Upper lobe of left lung (tissue), 6 donors: ENCODE data around the gene HOXB2. TPM values are rescaled to one million over a fixed set of nuclear protein-coding genes. Genes with fewer than 3 reads are reported as not detected.
"Not testable (repeated sequence)": the region's sequence is repeated elsewhere in the genome, so short reads cannot be mapped to it uniquely, and the experiment has no call there.

Experiments used
- ATAC-seq, 2 donors: fragments of 200-7000 bp; cut with Tn5 transposase; one replicate each; pipeline ENCODE4 v1.9.1; 2022; ENCODE audit warnings: mild to moderate bottlenecking in 2 of 2, moderate library complexity in 2 of 2; ENCODE audit not compliant: low FRiP score in 2 of 2
- DNase-seq, 2 donors: peaks; one replicate each; pipeline ENCODE4 v3.0.0-alpha.2; 2019 to 2020
- H3K27ac ChIP-seq, 4 donors: fragments of 200-600 bp; sonication (generic); one replicate each; pipeline ENCODE4 v1.5.1; 2016 to 2019
- H3K27me3 ChIP-seq, 4 donors: fragments of 200-600 bp; sonication (generic); one replicate each; pipeline ENCODE4 v1.5.1; 2017 to 2019
- H3K36me3 ChIP-seq, 4 donors: fragments of 200-600 bp; sonication (generic); one replicate each; pipeline ENCODE4 v1.5.1; 2016 to 2019
- H3K4me1 ChIP-seq, 4 donors: fragments of 200-600 bp; sonication (generic); one replicate each; pipeline ENCODE4 v1.5.1; 2018 to 2019
- H3K4me3 ChIP-seq, 4 donors: fragments of 200-600 bp; sonication (generic); one replicate each; pipeline ENCODE4 v1.5.1; 2017 to 2019; ENCODE audit warnings: mild to moderate bottlenecking in 2 of 4, moderate library complexity in 1 of 4
- H3K9me3 ChIP-seq, 4 donors: fragments of 200-600 bp; sonication (generic); one replicate each; pipeline ENCODE4 v1.5.1; 2018 to 2019
- CTCF ChIP-seq, 6 experiments: fragments of 450-650 bp in 4 of 6; fragments of 200-600 bp in 2 of 6; sonication (generic) in 2 of 6; IDR thresholded peaks; one replicate each; pipeline ENCODE4 v1.5.1; 2016 to 2019; ENCODE audit warnings: antibody characterized with exemption in 6 of 6
- EP300 ChIP-seq, 4 donors: sonication (generic); formaldehyde crosslinking; IDR thresholded peaks; one replicate each; pipeline ENCODE4 v1.5.1; 2017; ENCODE audit warnings: antibody characterized with exemption in 4 of 4, control low read depth in 2 of 4
- POLR2A ChIP-seq, 4 donors: fragments of 450-650 bp; IDR thresholded peaks; one replicate each; pipeline ENCODE4 v1.5.1; 2016 to 2017; ENCODE audit warnings: antibody characterized with exemption in 4 of 4, mild to moderate bottlenecking in 2 of 4
- POLR2AphosphoS5 ChIP-seq, 2 donors: sonication (generic); formaldehyde crosslinking; IDR thresholded peaks; one replicate each; pipeline ENCODE4 v1.5.1; 2017; ENCODE audit warnings: antibody characterized with exemption in 2 of 2
- WGBS, 2 donors: methylation state at CpG; one replicate each; pipeline ENCODE4 v1.1.5; 2017 to 2018; 5-methylcytosine and 5-hydroxymethylcytosine counted together
- total RNA-seq, 6 donors: library from RNA; depleted of rRNA in 4 of 6; stranded (reverse); fragments of >200 nt in 4 of 6; gene quantifications; one replicate each; pipeline versions ENCODE4 v1.1.0 to v1.2.1, GENCODE V29; 2016 to 2021
- donor health status: DM: no; HTN: no; CAD: no; lungs with moderate emphysema.
- donor health status: DM: no; HTN: yes; CAD: no; lungs with severe emphysema.

Gene HOXB2
- total RNA-seq, 6 donors from 2014 or later, result 1.4 to 16.1 (median 7.4) TPM

- Histone ChIP-seq H3K9me3 (no peaks in the 10 kb centered on the region), H3K27me3 (no peaks in the 10 kb centered on the region), H3K36me3 (no peaks in the 10 kb centered on the region), H3K4me3 (no peak overlapping the region), H3K27ac (no peak overlapping the region), H3K4me1 (peaks cover 0 to 4% (median 2%) of the 10 kb centered on the region in 4 donors)
- ATAC-seq (no peak), DNase-seq (no peak)
- 67 to 77% methylated on average over 2 of the region's 2 CpGs for WGBS, 2 donors
- TF ChIP-seq EP300 (IDR thresholded peaks at IDR 0.05), result no peak
- TF ChIP-seq CTCF (IDR thresholded peaks at IDR 0.05), result no peak
- no peak for TF ChIP-seq POLR2A (IDR thresholded peaks at IDR 0.05)
- TF ChIP-seq POLR2AphosphoS5 (IDR thresholded peaks at IDR 0.05), result no peak
Observed at GRCh38 chr17:48510381-48510760, 34.5 kb downstream of the HOXB2 start.

- not testable (repeated sequence) for H3K4me3 ChIP-seq, H3K27me3 ChIP-seq, H3K36me3 ChIP-seq, H3K27ac ChIP-seq, ATAC-seq, DNase-seq, H3K9me3 ChIP-seq, H3K4me1 ChIP-seq
- 86% methylated on average over 7 of the region's 7 CpGs for WGBS, 2 donors
Observed at GRCh38 chr17:48509708-48510107, 35.2 kb downstream of the HOXB2 start.

- Histone ChIP-seq H3K4me3 (no peak overlapping the region), H3K36me3 (no peaks in the 10 kb centered on the region), H3K9me3 (no peaks in the 10 kb centered on the region), H3K4me1 (no peaks in the 10 kb centered on the region), H3K27ac (no peak overlapping the region), H3K27me3 (no peaks in the 10 kb centered on the region)
- WGBS, 2 donors, result 62 to 80% methylated on average over 5 of the region's 5 CpGs
- ATAC-seq (no peak), DNase-seq (no peak)
- no peak for TF ChIP-seq CTCF (IDR thresholded peaks at IDR 0.05)
- TF ChIP-seq POLR2A (IDR thresholded peaks at IDR 0.05), result no peak
- TF ChIP-seq EP300 (IDR thresholded peaks at IDR 0.05), result no peak
- no peak for TF ChIP-seq POLR2AphosphoS5 (IDR thresholded peaks at IDR 0.05)
Observed at GRCh38 chr17:48506246-48506645, 38.7 kb downstream of the HOXB2 start.

GRCh38 chr17:48505788-48506187, 39.1 kb downstream of the HOXB2 start:
- Histone ChIP-seq H3K36me3 (no peaks in the 10 kb centered on the region), H3K27me3 (no peaks in the 10 kb centered on the region)
- peak in 1 of 2 donors; percentile 81 for ATAC-seq

GRCh38 chr17:48504953-48505352, 40.0 kb downstream of the HOXB2 start:
- ATAC-seq (no peak), DNase-seq (no peak)
- WGBS, 2 donors, result 80% methylated on average over 2 of the region's 2 CpGs
- Histone ChIP-seq H3K9me3 (no peaks in the 10 kb centered on the region), H3K36me3 (no peaks in the 10 kb centered on the region), H3K4me3 (no peak overlapping the region), H3K4me1 (no peaks in the 10 kb centered on the region), H3K27me3 (no peaks in the 10 kb centered on the region), H3K27ac (no peak overlapping the region)
- no peak for TF ChIP-seq POLR2AphosphoS5 (IDR thresholded peaks at IDR 0.05)
- no peak for TF ChIP-seq CTCF (IDR thresholded peaks at IDR 0.05)
- no peak for TF ChIP-seq EP300 (IDR thresholded peaks at IDR 0.05)
- TF ChIP-seq POLR2A (IDR thresholded peaks at IDR 0.05), result no peak

More at GRCh38 chr17:48505788-48506187, 39.1 kb downstream of the HOXB2 start:
- WGBS, 2 donors, result 43 to 59% methylated on average over 1 of the region's 1 CpG
- Histone ChIP-seq H3K4me1 (no peaks in the 10 kb centered on the region), H3K27ac (no peak overlapping the region), H3K4me3 (no peak overlapping the region), H3K9me3 (no peaks in the 10 kb centered on the region)
- no peak for DNase-seq
- TF ChIP-seq POLR2AphosphoS5 (IDR thresholded peaks at IDR 0.05), result no peak

- Histone ChIP-seq H3K27ac (no peak overlapping the region), H3K36me3 (no peaks in the 10 kb centered on the region), H3K4me1 (no peaks in the 10 kb centered on the region), H3K27me3 (no peaks in the 10 kb centered on the region), H3K9me3 (no peaks in the 10 kb centered on the region), H3K4me3 (no peak overlapping the region)
- DNase-seq, result no peak
- WGBS, 2 donors, result 54 to 68% methylated on average over 5 of the region's 5 CpGs
- ATAC-seq, result no peak
- TF ChIP-seq POLR2AphosphoS5 (IDR thresholded peaks at IDR 0.05) (no peak), EP300 (IDR thresholded peaks at IDR 0.05) (no peak), CTCF (IDR thresholded peaks at IDR 0.05) (no peak), POLR2A (IDR thresholded peaks at IDR 0.05) (no peak)
Observed at GRCh38 chr17:48503747-48504146, 41.2 kb downstream of the HOXB2 start.
